NOMO-1 treated with DMSO at 0.1 percent for 48 hours (cell line): ENCODE data around the gene RELN.
"Not testable (repeated sequence)": the region's sequence is repeated elsewhere in the genome, so short reads cannot be mapped to it uniquely, and the experiment has no call there.

Source experiments
- DNase-seq: peaks from one replicate; lab custom pipeline; 2025; ENCODE audit not compliant: unreplicated experiment; lab: John Stamatoyannopoulos, UW

Gene RELN

DNA sequence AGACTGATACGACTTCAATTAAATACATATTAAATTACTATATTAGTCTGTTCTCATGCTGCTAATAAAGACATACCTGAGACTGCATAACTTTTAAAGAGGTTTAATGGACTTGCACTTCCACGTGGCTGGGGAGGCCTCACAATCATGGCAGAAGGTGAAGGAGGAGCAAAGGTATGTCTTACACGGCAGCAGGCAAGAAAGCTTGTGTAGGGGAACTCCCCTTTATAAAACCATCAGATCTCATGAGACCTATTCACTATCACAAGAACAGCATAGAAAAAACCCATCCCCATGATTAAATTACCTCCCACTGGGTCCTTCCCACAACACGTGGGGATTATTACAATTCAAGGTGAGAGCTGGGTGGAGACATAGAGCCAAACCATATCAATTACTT is 92.6 kb downstream of the RELN start:
- DNase-seq, result not testable (repeated sequence)

DNA sequence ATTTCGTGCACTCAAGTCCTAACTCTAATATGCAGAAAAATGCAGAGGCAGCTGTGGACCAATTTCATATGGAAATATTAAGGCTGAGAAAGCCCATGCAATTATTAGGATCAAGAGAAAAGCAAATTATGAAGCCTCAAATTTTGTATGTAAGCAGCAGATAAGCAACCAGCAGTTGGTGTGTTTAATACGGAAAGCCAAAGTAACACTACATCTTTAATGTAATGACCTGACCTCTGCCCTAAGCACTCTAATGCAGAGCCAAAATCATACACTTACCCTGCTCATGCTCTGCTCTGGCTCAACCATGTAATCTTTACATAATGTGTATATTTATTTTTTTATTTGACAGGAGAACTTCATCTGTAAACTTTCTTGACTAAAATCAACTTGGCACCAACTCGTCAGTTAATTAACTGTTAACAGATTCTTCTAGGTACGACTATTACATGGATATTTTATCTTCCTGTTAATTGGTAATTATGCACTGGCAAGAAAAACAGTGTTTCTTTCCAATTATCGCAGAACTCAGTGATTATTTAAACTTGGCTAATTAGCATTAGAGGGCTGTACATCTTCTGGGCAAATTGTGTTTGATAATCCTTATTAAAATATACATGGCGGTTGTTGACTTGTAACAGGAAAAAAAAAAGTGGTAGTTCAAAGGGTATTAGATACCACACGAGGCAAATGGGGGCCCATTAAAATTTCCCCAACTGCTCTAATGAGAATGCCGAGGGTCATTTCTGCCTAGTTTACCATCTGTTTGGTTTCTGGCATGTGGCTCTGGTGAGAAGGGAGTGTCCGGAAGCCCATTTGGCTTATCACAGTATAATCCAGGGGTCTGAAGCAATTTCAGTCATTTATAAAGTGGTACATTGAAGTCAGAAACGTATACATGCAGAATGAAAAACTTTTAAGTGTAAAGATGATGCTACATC is 94.5 kb downstream of the RELN start:
- no peak for DNase-seq

DNA sequence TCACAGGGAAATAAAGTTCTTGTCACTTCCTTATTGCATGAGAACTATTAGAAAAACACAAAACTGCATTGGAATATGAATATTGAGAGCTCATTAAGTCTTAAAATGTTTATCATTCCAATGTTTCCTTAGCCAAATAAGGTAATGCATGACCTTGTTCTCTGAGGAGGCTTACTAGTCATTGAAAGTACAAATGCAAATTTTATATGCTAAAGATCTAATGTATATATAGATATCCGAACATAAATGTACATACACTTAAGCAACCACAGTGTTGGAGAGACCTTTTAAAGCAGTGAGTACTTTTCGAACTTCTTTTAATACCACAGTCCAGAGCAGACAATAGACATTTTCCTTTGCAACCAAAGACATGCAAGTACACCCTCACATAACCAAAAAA is 96.1 kb downstream of the RELN start:
- DNase-seq, result no peak

DNA sequence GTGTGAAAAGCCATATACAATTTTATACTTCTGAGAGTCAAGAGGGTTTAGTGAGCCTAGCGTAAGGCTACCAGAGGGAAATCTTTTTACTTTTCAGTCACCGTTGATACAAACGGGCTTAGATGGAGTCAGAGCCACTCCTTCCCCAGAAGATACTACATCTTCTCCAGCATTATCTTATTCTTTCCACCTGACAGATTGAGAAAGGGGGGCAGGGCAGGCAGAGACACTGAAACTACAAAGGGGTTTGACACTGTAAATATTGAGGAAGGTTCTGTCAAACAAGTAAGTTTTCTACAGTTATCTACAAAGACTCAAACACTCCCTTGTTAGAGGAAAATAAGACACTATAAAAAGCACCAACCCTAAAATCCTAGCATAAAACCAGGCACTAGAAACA is 100.0 kb downstream of the RELN start:
- DNase-seq, result no peak

DNA sequence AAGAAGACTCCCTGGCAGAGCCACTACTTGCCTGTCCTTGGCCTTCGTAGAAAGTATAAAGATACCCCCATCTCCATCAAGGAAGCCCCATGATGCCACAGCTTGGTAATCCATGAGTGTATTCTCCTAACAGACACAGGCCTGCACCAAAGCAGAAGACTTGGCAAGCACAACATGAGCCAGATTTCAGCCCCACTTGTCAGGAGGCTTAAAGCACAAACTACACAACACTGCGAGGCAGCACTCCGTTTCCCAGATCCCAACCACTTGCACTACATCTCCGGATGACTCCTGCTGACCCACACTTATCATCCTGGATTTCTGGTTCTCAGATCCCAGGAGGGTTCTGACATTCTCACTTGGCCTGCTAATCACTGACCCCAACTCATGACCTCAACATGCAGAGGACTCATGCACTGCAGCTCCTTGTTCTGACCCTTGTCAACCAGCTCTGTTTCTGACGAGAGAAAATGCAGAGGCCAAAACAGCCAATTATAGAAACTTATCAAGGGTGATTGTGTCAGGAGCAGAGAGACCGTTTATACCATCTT is 100.8 kb downstream of the RELN start:
- DNase-seq, result no peak

DNA sequence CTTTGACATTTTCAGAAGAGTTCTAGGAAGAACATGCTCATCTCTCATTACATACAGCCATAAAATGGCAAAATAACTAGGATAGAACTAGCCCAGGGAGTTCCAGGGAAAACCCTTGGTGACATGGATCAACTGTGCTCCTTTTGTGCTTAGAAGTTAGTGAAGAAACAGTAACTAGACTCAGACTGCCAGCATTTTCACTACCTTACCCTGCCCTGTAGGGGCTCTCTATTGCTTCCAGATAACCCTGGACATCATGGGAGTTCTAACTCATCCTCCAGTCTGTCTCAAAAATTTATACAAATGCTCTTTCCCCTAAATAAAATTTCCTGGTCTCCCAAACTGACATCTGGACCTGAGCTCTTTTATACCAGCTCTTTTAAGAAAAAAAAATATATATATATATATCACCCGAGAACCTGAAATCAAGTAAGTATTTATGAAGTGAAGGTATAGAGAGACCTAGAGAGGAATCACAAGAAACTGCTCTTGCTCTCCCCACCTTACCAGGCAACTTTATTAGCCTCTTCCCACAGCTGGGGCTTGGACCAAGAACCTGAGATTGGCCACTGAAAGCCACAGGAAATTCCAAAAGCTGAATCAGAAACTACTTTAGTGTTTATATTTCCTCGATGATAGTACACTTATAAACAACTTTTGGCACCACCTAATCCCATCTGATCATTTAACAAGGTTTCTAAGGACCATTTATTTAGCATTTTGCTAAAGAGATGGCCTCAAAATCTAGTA is 101.4 kb downstream of the RELN start:
- DNase-seq, result no peak

DNA sequence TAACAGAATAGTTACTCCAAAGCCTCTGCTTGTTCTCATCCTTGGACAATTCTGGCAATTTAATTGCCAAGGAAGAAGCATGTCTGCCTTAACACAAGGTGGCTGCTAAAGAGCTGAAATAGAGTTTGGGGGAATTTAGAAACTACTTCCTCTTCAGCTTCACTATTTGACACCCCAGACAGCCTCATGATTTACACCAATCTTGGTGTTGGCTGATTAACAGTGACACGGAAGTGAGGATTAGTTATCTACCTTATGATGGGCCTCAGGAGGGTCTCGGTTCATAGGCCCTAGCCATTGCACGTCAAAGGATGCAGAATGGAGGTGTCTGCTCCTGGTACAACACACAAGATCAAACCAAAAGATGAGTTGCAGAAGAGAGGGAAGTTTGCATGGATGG is 102.4 kb downstream of the RELN start:
- no peak for DNase-seq

DNA sequence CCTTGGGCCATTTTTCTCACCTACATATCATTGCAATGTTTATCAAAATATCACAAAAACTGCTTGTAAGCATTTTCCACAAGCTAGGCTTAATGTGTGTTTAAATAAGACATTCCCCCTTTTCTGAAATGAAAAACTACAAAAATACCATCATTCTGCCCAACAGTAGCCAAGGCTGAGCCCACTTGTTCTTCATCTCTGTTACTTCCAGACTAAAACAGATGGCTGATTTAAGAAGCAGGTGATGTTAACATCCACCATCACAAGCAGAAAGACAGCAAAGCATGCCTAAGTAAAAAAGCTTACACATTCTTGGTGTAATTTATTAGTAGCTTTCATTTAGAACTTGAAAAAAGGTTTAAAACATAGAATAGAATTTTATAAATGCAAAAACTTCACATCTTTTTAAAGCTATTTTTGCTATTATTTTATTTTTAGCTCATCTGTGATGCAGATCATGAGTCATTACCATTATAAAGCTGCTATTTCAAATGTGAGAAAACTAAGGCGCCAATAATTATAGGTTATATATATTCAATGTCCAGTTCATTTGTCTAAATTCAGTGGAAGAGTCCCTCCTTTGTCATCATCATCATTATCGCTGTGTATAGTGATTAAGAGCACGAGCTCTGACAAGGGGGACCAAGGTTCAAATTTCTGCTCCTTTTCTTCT is 109.4 kb downstream of the RELN start:
- DNase-seq, result no peak

DNA sequence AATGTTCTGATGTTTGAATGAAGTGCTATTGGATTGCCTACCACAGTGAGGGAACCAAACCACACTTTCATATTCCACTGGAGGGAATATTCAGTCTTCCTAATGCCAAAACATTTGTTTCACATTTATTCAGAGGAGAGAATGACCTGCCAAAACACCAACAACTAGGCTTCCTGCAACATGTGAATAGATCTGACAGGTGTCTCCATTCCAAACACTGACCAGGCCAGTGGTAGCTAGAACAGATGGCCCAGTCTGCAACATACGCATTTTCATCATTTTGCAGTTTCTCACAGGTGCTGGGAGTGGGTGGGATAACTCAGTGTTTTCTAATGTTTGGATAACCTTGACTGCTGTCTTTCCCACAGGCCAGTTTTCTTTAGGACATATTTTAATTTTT is 110.0 kb downstream of the RELN start:
- DNase-seq, result no peak

DNA sequence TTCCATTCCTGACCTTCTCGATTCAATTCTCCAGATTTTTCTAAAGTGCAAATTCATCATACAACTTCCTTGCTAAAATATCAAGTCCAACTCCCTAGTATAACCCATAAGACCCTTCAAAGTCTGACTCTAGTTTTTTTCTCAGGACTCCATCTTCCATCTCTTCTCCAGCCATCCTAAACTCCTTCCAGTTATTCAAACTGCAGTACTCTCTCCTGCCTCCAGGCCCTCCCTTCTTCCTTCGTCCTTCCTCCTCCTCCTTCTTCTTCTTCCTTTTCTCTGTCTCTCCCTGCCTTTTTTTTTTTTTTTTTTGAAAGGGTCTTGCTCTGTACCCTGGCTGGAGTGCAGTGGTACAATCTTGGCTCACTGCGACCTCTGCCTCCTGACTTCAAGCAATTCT is 111.9 kb downstream of the RELN start:
- no peak for DNase-seq

DNA sequence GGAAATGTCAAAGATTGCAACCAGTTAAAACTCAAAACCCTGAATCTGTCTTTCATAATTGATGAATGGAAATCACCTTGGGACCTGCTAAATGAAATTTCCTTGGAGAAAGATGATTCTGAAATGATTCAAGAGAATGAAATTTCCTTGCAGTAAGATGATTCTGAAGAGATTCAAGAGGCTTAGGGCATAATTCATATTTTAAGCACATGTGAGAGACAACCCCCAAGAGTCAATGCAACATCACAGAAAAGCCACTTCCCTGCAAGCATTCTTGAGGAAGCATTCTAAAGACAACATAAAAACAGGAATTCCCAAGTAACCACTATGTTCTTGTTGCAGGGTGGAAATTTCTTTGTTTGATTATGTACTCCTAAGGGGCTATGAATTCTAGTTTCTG is 113.7 kb downstream of the RELN start:
- DNase-seq, result no peak

DNA sequence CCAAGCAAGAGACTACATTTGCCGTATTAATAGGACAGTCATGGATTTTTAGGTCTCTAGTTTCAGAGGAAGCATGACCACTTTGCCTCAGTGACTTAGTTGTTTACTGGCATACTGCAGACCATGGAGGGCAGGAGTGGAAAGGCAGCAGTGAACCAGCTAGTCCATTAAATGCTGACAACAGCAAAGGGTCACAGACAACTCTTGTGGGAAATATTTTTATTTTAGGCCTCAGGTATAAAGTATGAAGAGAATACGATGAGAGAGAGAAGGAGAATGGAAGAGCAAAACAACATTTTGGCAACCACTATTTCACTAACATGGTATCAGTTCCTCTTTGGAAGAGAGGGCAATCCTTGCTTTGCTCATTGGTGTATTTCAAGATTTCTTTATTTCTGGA is 118.0 kb downstream of the RELN start:
- no peak for DNase-seq

DNA sequence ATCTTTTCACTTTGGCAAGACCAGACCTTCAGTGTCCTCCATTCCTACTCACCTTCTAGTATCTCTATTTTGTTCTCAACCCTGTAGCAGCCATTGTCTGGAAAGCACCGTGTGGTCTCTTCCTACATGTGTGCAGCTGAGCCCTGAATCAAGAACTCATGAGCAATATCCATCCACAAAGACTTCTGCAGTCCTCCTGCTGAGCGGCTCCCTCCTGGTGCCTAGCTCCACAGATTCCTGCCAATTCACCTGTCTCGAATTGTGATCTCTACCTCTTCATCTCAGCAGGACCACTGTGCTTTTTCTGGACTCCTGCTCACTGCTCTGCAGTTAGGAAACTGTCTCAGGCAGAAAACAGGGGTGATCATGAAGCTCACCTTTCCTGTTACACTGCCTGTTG is 118.8 kb downstream of the RELN start:
- no peak for DNase-seq

DNA sequence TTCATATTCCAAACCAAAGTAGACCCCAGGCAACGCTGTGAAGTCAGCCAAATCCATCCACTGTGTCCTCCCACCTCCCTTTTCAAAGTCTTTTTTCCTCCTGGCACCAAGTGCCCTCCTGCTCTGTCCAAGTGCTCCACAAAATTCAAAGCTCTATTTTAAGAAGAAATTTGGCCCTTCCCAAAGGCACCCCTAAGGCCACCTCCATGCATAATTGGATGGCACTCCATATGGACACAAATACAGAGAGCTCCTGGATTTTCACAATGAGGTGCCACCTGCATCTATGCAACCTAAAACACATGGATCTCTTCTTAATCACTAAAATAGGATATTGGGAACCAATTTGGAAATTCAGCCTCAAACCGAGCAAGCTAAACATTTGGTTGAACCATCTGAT is 121.6 kb downstream of the RELN start:
- DNase-seq, result no peak

DNA sequence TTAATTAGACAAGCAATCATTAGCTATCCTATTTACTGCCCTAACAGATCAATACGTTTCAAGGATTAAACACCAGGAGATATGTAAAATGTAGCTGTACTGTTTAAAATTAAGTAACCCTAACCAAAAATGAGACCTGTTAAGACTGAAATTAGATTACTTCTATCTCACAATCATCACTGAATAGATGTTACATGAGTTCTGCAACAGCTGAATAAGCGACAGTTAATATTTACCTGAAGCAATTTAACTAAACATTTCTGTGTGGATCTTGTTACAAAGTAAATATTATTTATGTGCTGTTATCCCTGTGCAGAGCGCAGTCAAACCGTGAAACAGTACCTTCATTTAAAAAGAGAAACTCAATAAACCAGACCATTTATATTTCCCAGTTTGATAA is 122.5 kb downstream of the RELN start:
- no peak for DNase-seq

DNA sequence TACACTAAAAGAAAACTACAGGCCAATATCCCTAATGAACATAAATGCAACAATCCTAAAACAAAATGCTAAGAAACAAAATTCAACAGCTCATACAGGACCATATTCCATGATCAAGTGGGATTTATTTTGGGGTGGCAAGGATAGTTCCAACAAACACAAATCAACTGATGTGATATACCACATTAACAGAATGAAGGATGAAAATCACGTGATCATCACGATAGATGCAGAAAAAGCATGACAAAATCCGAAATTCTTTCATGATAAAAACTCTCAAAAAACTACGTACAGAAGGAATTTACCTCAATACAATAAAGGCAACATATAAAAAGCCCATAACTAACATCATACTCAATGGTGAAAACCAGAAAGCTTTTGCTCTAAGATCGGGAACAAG is 124.0 kb downstream of the RELN start:
- DNase-seq, result no peak

DNA sequence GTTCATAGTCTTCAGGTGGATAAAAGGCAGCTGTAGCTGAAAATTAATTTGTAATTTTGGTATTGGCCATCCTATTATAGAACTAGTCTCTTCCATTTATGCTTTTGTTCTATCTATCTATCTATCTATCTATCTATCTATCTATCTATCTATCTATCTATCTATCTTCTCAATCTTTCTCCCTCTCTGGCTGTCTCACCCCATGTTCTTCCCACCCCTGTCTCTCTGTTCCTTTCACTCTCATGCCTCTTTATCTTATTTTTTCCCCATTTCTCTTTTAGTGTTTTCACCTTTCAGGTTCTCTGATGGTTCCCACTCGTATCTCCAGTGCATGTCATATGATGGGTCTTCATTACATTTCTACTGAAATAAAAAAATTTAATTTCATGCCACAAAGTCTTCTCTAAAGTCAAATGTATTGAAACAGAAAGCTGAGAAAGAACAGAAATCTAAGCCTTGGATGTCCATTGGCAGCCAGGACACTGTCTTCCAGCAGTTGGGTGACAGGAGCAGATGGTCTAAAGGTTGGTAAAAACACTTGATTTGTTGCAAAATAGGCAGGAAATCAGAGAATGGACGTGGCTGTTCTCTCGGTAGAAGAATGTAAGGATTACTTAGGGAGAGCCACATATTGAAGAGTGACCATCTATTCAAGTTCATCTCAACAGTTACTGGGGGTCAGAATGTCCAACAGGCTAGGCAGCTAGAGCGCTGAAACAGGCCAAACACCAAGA is 127.0 kb downstream of the RELN start:
- no peak for DNase-seq

DNA sequence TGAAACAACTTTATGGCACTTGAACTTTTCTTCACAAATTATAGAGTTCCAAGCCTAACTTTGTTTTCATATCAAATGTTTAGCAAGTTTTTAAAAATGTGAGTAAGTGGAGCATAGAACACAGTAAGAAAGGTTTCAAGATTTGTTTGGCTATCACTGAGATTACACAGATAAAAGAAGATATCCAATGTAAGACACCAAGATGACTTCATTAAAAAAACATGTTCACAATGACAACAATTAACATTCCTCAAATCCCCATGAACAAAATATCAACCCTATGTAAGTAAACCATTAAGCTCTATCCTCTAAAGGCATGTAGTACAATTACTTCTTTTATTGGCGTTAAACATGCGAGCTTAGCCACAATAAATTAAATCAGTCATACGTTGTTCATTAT is 129.7 kb downstream of the RELN start:
- no peak for DNase-seq

DNA sequence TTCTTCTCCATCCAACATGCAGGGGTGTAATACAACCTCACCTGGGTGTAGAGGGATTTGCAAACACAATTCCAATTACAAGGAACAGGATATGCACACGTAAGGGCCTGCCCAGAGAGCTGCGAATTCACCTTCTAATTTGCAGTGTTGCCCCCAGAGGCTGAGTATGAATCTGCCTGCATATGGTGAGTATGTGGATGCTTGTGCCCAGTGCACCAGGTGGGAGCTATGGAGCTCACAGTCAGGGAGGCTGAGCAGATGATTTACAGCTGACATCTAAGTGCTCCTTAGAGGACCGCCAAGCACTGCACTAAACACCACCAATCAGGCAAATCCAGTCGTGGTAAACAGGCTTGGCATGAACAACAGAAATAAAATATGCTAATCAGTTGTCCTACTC is 132.0 kb downstream of the RELN start:
- DNase-seq, result no peak

DNA sequence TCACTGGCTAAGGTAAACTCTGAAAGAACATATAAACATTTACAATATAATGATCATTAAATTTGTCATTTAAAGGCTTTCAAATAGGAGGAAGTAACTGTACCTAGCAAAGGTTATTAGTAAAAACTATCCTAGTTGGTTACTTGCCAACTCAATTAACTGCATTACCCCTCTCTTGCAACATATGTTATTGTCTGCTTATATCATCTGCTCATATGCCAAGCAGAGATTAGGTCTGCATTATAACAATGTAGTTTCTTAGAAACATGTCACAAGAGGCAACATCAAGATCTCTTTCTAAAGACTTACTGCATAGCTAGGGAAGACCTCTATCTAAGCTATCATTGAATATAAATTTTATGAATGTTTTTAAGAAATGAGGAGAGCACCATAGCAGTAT is 132.5 kb downstream of the RELN start:
- no peak for DNase-seq

DNA sequence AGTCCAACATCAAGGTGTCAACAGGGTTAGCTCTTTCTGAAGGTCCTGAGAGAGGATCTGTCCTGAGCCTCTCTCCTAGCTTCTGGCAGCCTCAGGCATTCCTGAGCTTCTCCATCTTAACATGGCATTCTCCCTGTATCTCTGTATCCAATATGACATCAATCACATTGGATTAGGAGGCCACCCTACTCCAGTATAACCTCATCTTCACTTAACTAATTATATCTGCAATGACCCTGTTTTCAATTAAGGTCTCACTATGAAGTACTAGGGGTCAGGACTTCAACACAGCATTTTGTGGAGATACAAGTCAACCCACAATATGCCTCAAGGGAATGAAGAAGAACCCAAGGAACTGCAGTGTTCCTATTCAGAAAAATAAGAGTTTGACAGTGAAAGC is 133.8 kb downstream of the RELN start:
- no peak for DNase-seq
